ENCODE measurements around the gene CLCN6. TPM values are rescaled to one million over a fixed set of nuclear protein-coding genes. Genes with fewer than 3 reads are reported as not detected.

The CLCN6 gene
- total and polyA plus RNA-seq, 2 of the 8 experiments (the other 6 are each of a cell fraction or from before 2014, with no cell fraction given) = 15.7 to 26.0 TPM

DNA sequence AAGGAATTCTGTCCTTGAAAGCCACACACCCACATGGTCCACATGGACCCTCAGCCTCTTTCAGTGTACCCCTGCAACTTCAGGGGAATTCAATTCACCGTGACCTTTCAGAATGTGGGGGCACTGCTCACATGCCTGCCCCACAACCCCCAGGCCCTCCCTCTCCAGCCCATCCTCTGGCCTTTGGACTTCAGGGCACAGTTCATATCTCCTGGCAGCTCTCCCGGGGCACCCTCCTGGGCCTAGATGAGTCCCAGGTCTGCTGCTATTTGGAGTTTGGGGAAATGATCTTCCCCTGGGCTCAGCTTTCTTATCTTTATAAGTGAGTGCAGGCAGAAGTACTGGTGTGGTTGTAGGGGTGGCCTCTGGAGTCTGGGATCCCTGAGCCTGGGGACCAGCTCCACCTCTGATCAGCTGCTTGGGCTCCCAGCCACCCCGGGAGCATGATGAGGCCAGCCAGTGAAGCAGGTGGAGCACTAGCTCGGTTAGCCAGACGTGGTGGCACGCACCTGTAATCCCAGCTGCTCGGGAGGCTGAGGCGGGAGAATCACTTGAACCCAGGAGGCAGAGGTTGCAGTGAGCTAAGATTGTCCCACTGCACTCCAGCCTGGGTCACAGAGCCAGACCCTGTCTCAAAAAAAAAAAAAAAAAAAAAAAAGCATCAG lies 28.2 kb upstream of the CLCN6 start:
- H2BK120ac ChIP-seq (replicated peaks; ENCODE audit: low read depth, low read length) = no peak overlapping the region
- WGBS, 2 experiments (ENCODE audit: extremely low coverage in 1 of 2, insufficient coverage in 1 of 2, insufficient read length in 1 of 2, insufficient replicate concordance in 2 of 2, low coverage in 1 of 2, low lambda C conversion rate in 2 of 2, missing lambda C conversion rate in 1 of 2) = 100% methylated on average over 8 of the region's 8 CpGs; no CpG with 5 or more reads in 1 of the 2 experiments
- H3K18ac ChIP-seq (ENCODE audit: extremely low read depth, low read length) = no peak overlapping the region
- no peak overlapping the region for H3K27ac ChIP-seq (ENCODE audit: low read depth, low read length)
- H2BK12ac ChIP-seq (ENCODE audit: low read depth, low read length) = no peak overlapping the region
- H2BK20ac ChIP-seq (ENCODE audit: low read length) = no peak overlapping the region
- H3K23me2 ChIP-seq (ENCODE audit: low read depth, low read length) = no peaks in the 10 kb centered on the region
- no peaks in the 10 kb centered on the region for H3K36me3 ChIP-seq (ENCODE audit: control insufficient read depth in 2 of 4, insufficient read depth in 4 of 4, low read length in 3 of 4)
- H3K27me3 ChIP-seq (replicated peaks in 1 of 4; ENCODE audit: control insufficient read depth in 3 of 4, extremely low read depth in 1 of 4, insufficient read depth in 3 of 4, low read length in 3 of 4) = no peaks in the 10 kb centered on the region
- H4K8ac ChIP-seq (ENCODE audit: extremely low read depth, insufficient read depth, low read length) = no peak overlapping the region
- H3K14ac ChIP-seq (ENCODE audit: insufficient read length) = no peak overlapping the region
- H4K91ac ChIP-seq (replicated peaks; ENCODE audit: insufficient read length, low read length) = no peak overlapping the region
- H3K4ac ChIP-seq (replicated peaks; ENCODE audit: insufficient read length, low read depth, low read length) = no peak overlapping the region
- H4K20me1 ChIP-seq (replicated peaks in 1 of 2; ENCODE audit: control insufficient read depth in 1 of 2, insufficient read depth in 2 of 2, low read length in 2 of 2) = no peaks in the 10 kb centered on the region
- DNase-seq (ENCODE audit: low read depth in 1 of 2, low spot score in 2 of 2) (no peak), FAIRE-seq (no peak)
- H3K9me3 ChIP-seq (ENCODE audit: insufficient read depth in 2 of 2, low read depth in 1 of 2, low read length in 1 of 2) = no peaks in the 10 kb centered on the region
- H3K9ac ChIP-seq (replicated peaks in 1 of 4; ENCODE audit: extremely low read depth in 1 of 4, low read depth in 3 of 4, low read length in 3 of 4) = no peak overlapping the region
- H3K4me2 ChIP-seq (ENCODE audit: insufficient read depth in 1 of 2, low read depth in 2 of 2, low read length in 2 of 2) = no peak overlapping the region
- H3K56ac ChIP-seq (replicated peaks; ENCODE audit: insufficient read length, low read depth, low read length) = no peak overlapping the region
- no peak overlapping the region for H4K5ac ChIP-seq (ENCODE audit: insufficient read length, low read depth, low read length)
- no peak overlapping the region for H3K23ac ChIP-seq (ENCODE audit: insufficient read length)
- no peak overlapping the region for H2AFZ ChIP-seq (ENCODE audit: low read length)
- no peaks in the 10 kb centered on the region for H3K79me2 ChIP-seq (ENCODE audit: control insufficient read depth in 1 of 2, insufficient read depth in 2 of 2, low read length in 2 of 2)
- H3K4me3 ChIP-seq (ENCODE audit: extremely low read depth in 1 of 4, insufficient read depth in 2 of 4, low read depth in 3 of 4, low read length in 4 of 4) = no peak overlapping the region
- no peaks in the 10 kb centered on the region; a peak in 1 of 7 replicates for H3K4me1 ChIP-seq (replicated peaks in 1 of 4; ENCODE audit: control insufficient read depth in 3 of 4, insufficient read depth in 4 of 4, low read length in 3 of 4)
- no peak overlapping the region for H2BK5ac ChIP-seq (ENCODE audit: low read depth, low read length)
- H2BK15ac ChIP-seq (ENCODE audit: low read length) = no peak overlapping the region
- CTCF ChIA-PET (ENCODE audit: partially characterized antibody) = interaction anchor here (1.1 to 2.9 kb wide), 3 partner anchors 8 to 134 kb away, joined by 3 to 16 read pairs (median 8); no protein-coding TSS in a partner anchor
- no peak overlapping the region for H2AK5ac ChIP-seq (ENCODE audit: low read depth, low read length)
- no peaks in the 10 kb centered on the region for H3K79me1 ChIP-seq (ENCODE audit: low read depth, low read length)
- POLR2A ChIA-PET (ENCODE audit: partially characterized antibody) = interaction anchor here (0.8 to 2.6 kb wide), 4 partner anchors 8 to 28 kb away, joined by 3 to 5 read pairs (median 4); partner anchors contain the start of genes CLCN6 and MTHFR
- TF ChIP-seq CEBPB (IDR thresholded peaks at IDR 0.05; ENCODE audit: low read depth, low read length) = no peak
- TF ChIP-seq, protein P1, sequence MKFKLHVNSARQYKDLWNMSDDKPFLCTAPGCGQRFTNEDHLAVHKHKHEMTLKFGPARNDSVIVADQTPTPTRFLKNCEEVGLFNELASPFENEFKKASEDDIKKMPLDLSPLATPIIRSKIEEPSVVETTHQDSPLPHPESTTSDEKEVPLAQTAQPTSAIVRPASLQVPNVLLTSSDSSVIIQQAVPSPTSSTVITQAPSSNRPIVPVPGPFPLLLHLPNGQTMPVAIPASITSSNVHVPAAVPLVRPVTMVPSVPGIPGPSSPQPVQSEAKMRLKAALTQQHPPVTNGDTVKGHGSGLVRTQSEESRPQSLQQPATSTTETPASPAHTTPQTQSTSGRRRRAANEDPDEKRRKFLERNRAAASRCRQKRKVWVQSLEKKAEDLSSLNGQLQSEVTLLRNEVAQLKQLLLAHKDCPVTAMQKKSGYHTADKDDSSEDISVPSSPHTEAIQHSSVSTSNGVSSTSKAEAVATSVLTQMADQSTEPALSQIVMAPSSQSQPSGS (IDR thresholded peaks at IDR 0.05; ENCODE audit: low read length) = no peak
- TF ChIP-seq SRF (IDR thresholded peaks at IDR 0.05; ENCODE audit: low read depth, low read length) = no peak
- no peak for TF ChIP-seq CBX8 (IDR thresholded peaks at IDR 0.05; ENCODE audit: borderline replicate concordance, low read depth, low read length)
- no peak for TF ChIP-seq SP1 (IDR thresholded peaks at IDR 0.05; ENCODE audit: low read depth, low read length)
- TF ChIP-seq TCF12 (IDR thresholded peaks at IDR 0.05; ENCODE audit: low read depth, low read length) = no peak
- TF ChIP-seq RXRA (IDR thresholded peaks at IDR 0.05; ENCODE audit: insufficient read depth, low read depth, low read length) = no peak
- TF ChIP-seq JUN (IDR thresholded peaks at IDR 0.05; ENCODE audit: low read depth, low read length) = no peak
- TF ChIP-seq YY1 (IDR thresholded peaks at IDR 0.05; ENCODE audit: low read depth, low read length) = no peak
- TF ChIP-seq HDAC2 (IDR thresholded peaks at IDR 0.05; ENCODE audit: borderline replicate concordance in 1 of 2, low read depth in 2 of 2, low read length in 2 of 2) = no peak
- TF ChIP-seq BCL11A (IDR thresholded peaks at IDR 0.05; ENCODE audit: low read depth in 2 of 2, low read length in 2 of 2) = no peak
- no peak for TF ChIP-seq TAF7 (optimal IDR thresholded peaks at IDR 0.05; ENCODE audit: borderline replicate concordance, low read depth, low read length)
